ENCODE data around the gene EIF3B. TPM values are rescaled to one million over a fixed set of nuclear protein-coding genes. Genes with fewer than 3 reads are reported as not detected.

The EIF3B gene
- total and polyA plus RNA-seq, 10 donors = 78.1 to 150 (median 110) TPM

- peaks cover 11 to 76% (median 40%) of the 10 kb centered on the region in 6 donors for H3K36me3 ChIP-seq
- intact Hi-C loops (cut with DNase I; ENCODE audit: low total_unique reads) = no loop called here
- no peak overlapping the region for H3K4me3 ChIP-seq
- H3K9me3 ChIP-seq = no peaks in the 10 kb centered on the region
- no peak for DNase-seq
- WGBS, 5 donors = 55 to 75% (median 66%) methylated on average over 8 of the region's 8 CpGs
- H3K27ac ChIP-seq = no peak overlapping the region
- TF ChIP-seq POLR2AphosphoS5 (IDR thresholded peaks at IDR 0.05) (no peak), CTCF (IDR thresholded peaks at IDR 0.05 in 8 of 11, conservative IDR thresholded peaks at IDR 0.05 in 3 of 11) (no peak), POLR2A (IDR thresholded peaks at IDR 0.05) (no peak)
- no peaks in the 10 kb centered on the region for H3K27me3 ChIP-seq (replicated peaks in 1 of 7)
- H3K4me1 ChIP-seq = peaks cover 25 to 67% (median 52%) of the 10 kb centered on the region in 6 donors
Observed at GRCh38 chr7:2358968-2359527, 4.4 kb downstream of the EIF3B start.

- no peak for DNase-seq
- H3K4me1 ChIP-seq = peaks cover 25 to 67% (median 52%) of the 10 kb centered on the region in 6 donors
- WGBS, 5 donors = 82 to 88% (median 87%) methylated on average over 11 of the region's 11 CpGs
- no peaks in the 10 kb centered on the region for H3K9me3 ChIP-seq
- no peaks in the 10 kb centered on the region for H3K27me3 ChIP-seq (replicated peaks in 1 of 7)
- intact Hi-C loops (cut with DNase I; ENCODE audit: low total_unique reads) = no loop called here
- no peak overlapping the region for H3K4me3 ChIP-seq
- H3K36me3 ChIP-seq = peaks cover 11 to 81% (median 45%) of the 10 kb centered on the region in 6 donors
- peak overlapping the region in 1 of 8 donors; percentile 15 for H3K27ac ChIP-seq
- no peak for TF ChIP-seq CTCF (IDR thresholded peaks at IDR 0.05 in 8 of 11, conservative IDR thresholded peaks at IDR 0.05 in 3 of 11)
- TF ChIP-seq POLR2AphosphoS5 (IDR thresholded peaks at IDR 0.05) = no peak
- TF ChIP-seq POLR2A (IDR thresholded peaks at IDR 0.05) = no peak
Observed at GRCh38 chr7:2359610-2360009, 5.0 kb downstream of the EIF3B start.

- no peak for DNase-seq
- Histone ChIP-seq H3K27ac (no peak overlapping the region), H3K4me3 (no peak overlapping the region), H3K9me3 (no peaks in the 10 kb centered on the region), H3K27me3 (replicated peaks in 1 of 7) (no peaks in the 10 kb centered on the region), H3K4me1 (peaks cover 24 to 60% (median 47%) of the 10 kb centered on the region in 6 donors), H3K36me3 (peaks cover 11 to 93% (median 57%) of the 10 kb centered on the region in 6 donors)
- WGBS, 5 donors = 85 to 95% (median 88%) methylated on average over 6 of the region's 6 CpGs
- no peak for TF ChIP-seq CTCF (IDR thresholded peaks at IDR 0.05 in 8 of 11, conservative IDR thresholded peaks at IDR 0.05 in 3 of 11)
- no peak for TF ChIP-seq POLR2AphosphoS5 (IDR thresholded peaks at IDR 0.05)
- no peak for TF ChIP-seq POLR2A (IDR thresholded peaks at IDR 0.05)
- intact Hi-C loops (cut with DNase I; ENCODE audit: low total_unique reads) = no loop called here
Observed at GRCh38 chr7:2360796-2361195, 6.2 kb downstream of the EIF3B start.

GRCh38 chr7:2362385-2363088 lies 7.9 kb downstream of the EIF3B start:
- Histone ChIP-seq H3K9me3 (no peaks in the 10 kb centered on the region), H3K27ac (no peak overlapping the region), H3K4me3 (no peak overlapping the region), H3K4me1 (peaks cover 14 to 42% (median 29%) of the 10 kb centered on the region in 6 donors), H3K27me3 (replicated peaks in 1 of 7) (no peaks in the 10 kb centered on the region), H3K36me3 (peaks cover 11 to 100% (median 75%) of the 10 kb centered on the region in 6 donors)
- DNase-seq = no peak
- TF ChIP-seq POLR2AphosphoS5 (IDR thresholded peaks at IDR 0.05) = peak in 1 of 3 donors; percentile 26
- no peak for TF ChIP-seq POLR2A (IDR thresholded peaks at IDR 0.05)
- intact Hi-C loops (cut with DNase I; ENCODE audit: low total_unique reads) = no loop called here
- WGBS, 5 donors = 90 to 93% (median 92%) methylated on average over 22 to 27 of the region's 27 CpGs

All from spleen (tissue), 11 donors.